ENCODE data around the gene ENPP3. TPM values are rescaled to one million over a fixed set of nuclear protein-coding genes. Genes with fewer than 3 reads are reported as not detected.

Gene ENPP3
- total and polyA plus RNA-seq, 2 experiments from 2014 or later = not detected

DNA sequence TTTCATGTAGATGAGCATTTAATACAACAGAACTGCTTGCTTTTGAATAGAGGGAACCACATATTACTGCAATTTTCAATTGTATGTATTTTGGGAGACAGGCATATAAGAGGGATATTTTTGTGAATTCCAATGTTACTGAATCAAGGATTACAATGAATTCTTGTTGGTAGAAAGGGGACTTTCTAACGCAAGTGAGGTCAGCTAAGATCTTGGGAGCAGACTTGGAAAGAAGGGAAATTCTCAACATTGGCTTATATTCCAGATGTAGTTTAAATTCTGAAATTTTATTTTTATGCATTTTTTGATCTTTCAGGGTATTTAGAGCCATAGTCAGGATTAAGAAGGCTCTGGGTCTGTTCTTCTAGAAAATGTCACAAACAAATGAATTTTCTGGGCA is 117.0 kb downstream of the ENPP3 start:
- H3K4me1 ChIP-seq (ENCODE audit: insufficient read depth) = no peaks in the 10 kb centered on the region
- no peak overlapping the region for H2AFZ ChIP-seq
- H3F3A ChIP-seq (replicated peaks; ENCODE audit: low read depth) = no peaks in the 10 kb centered on the region
- no peak overlapping the region for H3K27ac ChIP-seq (ENCODE audit: low read depth)
- DNase-seq (ENCODE audit: low spot score) (no peak), ATAC-seq (no peak)
- no peak overlapping the region for H3K4me2 ChIP-seq
- Mint-ChIP-seq H3K4me3 (no peak overlapping the region), H3K27me3 (ENCODE audit: insufficient read depth, low read depth, poor library complexity) (peaks cover 2% of the 10 kb centered on the region), H3K27ac (no peak overlapping the region), H3K9me3 (no peaks in the 10 kb centered on the region; the same call in 2 of the 3 replicates), H3K4me1 (no peaks in the 10 kb centered on the region), H3K36me3 (ENCODE audit: low read depth) (no peaks in the 10 kb centered on the region)
- no peaks in the 10 kb centered on the region for H4K20me1 ChIP-seq (replicated peaks; ENCODE audit: insufficient read depth)
- H3K27me3 ChIP-seq (ENCODE audit: insufficient read depth) = no peaks in the 10 kb centered on the region
- no peaks in the 10 kb centered on the region for H3K9me2 ChIP-seq (ENCODE audit: insufficient read depth)
- no peaks in the 10 kb centered on the region for H3K79me2 ChIP-seq (replicated peaks; ENCODE audit: insufficient read depth)
- no peaks in the 10 kb centered on the region for H3K36me3 ChIP-seq (ENCODE audit: insufficient read depth)
- TF ChIP-seq EZH2 (IDR thresholded peaks at IDR 0.05; ENCODE audit: low read depth, unreplicated experiment) (no peak), JUNB (IDR thresholded peaks at IDR 0.05; ENCODE audit: unreplicated experiment) (no peak), STAT1 (IDR thresholded peaks at IDR 0.05; ENCODE audit: unreplicated experiment) (no peak), ZNF114 (CRISPR knock-in tag; IDR thresholded peaks at IDR 0.05) (no peak), EZH2phosphoT487 (IDR thresholded peaks at IDR 0.05; ENCODE audit: unreplicated experiment) (no peak), ZNF331 (CRISPR knock-in tag; IDR thresholded peaks at IDR 0.05; ENCODE audit: low read depth) (no peak), POLR2AphosphoS5 (IDR thresholded peaks at IDR 0.05; ENCODE audit: low read depth) (no peak), NANOG (IDR thresholded peaks at IDR 0.05; ENCODE audit: borderline replicate concordance) (no peak), CREB1 (CRISPR knock-in tag; IDR thresholded peaks at IDR 0.05; ENCODE audit: low read depth) (no peak)
- TF ChIP-seq, protein P1, sequence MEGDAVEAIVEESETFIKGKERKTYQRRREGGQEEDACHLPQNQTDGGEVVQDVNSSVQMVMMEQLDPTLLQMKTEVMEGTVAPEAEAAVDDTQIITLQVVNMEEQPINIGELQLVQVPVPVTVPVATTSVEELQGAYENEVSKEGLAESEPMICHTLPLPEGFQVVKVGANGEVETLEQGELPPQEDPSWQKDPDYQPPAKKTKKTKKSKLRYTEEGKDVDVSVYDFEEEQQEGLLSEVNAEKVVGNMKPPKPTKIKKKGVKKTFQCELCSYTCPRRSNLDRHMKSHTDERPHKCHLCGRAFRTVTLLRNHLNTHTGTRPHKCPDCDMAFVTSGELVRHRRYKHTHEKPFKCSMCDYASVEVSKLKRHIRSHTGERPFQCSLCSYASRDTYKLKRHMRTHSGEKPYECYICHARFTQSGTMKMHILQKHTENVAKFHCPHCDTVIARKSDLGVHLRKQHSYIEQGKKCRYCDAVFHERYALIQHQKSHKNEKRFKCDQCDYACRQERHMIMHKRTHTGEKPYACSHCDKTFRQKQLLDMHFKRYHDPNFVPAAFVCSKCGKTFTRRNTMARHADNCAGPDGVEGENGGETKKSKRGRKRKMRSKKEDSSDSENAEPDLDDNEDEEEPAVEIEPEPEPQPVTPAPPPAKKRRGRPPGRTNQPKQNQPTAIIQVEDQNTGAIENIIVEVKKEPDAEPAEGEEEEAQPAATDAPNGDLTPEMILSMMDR (conservative IDR thresholded peaks at IDR 0.05; ENCODE audit: low read depth in 2 of 2) = no peak
- TF ChIP-seq, protein P2, sequence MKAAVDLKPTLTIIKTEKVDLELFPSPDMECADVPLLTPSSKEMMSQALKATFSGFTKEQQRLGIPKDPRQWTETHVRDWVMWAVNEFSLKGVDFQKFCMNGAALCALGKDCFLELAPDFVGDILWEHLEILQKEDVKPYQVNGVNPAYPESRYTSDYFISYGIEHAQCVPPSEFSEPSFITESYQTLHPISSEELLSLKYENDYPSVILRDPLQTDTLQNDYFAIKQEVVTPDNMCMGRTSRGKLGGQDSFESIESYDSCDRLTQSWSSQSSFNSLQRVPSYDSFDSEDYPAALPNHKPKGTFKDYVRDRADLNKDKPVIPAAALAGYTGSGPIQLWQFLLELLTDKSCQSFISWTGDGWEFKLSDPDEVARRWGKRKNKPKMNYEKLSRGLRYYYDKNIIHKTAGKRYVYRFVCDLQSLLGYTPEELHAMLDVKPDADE (IDR thresholded peaks at IDR 0.05) = no peak
- TF ChIP-seq, protein P3, sequence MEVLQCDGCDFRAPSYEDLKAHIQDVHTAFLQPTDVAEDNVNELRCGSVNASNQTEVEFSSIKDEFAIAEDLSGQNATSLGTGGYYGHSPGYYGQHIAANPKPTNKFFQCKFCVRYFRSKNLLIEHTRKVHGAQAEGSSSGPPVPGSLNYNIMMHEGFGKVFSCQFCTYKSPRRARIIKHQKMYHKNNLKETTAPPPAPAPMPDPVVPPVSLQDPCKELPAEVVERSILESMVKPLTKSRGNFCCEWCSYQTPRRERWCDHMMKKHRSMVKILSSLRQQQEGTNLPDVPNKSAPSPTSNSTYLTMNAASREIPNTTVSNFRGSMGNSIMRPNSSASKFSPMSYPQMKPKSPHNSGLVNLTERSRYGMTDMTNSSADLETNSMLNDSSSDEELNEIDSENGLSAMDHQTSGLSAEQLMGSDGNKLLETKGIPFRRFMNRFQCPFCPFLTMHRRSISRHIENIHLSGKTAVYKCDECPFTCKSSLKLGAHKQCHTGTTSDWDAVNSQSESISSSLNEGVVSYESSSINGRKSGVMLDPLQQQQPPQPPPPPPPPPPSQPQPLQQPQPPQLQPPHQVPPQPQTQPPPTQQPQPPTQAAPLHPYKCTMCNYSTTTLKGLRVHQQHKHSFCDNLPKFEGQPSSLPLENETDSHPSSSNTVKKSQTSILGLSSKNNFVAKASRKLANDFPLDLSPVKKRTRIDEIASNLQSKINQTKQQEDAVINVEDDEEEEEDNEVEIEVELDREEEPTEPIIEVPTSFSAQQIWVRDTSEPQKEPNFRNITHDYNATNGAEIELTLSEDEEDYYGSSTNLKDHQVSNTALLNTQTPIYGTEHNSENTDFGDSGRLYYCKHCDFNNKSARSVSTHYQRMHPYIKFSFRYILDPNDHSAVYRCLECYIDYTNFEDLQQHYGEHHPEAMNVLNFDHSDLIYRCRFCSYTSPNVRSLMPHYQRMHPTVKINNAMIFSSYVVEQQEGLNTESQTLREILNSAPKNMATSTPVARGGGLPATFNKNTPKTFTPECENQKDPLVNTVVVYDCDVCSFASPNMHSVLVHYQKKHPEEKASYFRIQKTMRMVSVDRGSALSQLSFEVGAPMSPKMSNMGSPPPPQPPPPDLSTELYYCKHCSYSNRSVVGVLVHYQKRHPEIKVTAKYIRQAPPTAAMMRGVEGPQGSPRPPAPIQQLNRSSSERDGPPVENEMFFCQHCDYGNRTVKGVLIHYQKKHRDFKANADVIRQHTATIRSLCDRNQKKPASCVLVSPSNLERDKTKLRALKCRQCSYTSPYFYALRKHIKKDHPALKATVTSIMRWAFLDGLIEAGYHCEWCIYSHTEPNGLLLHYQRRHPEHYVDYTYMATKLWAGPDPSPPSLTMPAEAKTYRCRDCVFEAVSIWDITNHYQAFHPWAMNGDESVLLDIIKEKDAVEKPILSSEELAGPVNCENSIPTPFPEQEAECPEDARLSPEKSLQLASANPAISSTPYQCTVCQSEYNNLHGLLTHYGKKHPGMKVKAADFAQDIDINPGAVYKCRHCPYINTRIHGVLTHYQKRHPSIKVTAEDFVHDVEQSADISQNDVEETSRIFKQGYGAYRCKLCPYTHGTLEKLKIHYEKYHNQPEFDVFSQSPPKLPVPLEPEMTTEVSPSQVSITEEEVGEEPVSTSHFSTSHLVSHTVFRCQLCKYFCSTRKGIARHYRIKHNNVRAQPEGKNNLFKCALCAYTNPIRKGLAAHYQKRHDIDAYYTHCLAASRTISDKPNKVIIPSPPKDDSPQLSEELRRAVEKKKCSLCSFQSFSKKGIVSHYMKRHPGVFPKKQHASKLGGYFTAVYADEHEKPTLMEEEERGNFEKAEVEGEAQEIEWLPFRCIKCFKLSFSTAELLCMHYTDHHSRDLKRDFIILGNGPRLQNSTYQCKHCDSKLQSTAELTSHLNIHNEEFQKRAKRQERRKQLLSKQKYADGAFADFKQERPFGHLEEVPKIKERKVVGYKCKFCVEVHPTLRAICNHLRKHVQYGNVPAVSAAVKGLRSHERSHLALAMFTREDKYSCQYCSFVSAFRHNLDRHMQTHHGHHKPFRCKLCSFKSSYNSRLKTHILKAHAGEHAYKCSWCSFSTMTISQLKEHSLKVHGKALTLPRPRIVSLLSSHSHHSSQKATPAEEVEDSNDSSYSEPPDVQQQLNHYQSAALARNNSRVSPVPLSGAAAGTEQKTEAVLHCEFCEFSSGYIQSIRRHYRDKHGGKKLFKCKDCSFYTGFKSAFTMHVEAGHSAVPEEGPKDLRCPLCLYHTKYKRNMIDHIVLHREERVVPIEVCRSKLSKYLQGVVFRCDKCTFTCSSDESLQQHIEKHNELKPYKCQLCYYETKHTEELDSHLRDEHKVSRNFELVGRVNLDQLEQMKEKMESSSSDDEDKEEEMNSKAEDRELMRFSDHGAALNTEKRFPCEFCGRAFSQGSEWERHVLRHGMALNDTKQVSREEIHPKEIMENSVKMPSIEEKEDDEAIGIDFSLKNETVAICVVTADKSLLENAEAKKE (CRISPR knock-in tag; IDR thresholded peaks at IDR 0.05) = no peak
- TF ChIP-seq, protein P4, sequence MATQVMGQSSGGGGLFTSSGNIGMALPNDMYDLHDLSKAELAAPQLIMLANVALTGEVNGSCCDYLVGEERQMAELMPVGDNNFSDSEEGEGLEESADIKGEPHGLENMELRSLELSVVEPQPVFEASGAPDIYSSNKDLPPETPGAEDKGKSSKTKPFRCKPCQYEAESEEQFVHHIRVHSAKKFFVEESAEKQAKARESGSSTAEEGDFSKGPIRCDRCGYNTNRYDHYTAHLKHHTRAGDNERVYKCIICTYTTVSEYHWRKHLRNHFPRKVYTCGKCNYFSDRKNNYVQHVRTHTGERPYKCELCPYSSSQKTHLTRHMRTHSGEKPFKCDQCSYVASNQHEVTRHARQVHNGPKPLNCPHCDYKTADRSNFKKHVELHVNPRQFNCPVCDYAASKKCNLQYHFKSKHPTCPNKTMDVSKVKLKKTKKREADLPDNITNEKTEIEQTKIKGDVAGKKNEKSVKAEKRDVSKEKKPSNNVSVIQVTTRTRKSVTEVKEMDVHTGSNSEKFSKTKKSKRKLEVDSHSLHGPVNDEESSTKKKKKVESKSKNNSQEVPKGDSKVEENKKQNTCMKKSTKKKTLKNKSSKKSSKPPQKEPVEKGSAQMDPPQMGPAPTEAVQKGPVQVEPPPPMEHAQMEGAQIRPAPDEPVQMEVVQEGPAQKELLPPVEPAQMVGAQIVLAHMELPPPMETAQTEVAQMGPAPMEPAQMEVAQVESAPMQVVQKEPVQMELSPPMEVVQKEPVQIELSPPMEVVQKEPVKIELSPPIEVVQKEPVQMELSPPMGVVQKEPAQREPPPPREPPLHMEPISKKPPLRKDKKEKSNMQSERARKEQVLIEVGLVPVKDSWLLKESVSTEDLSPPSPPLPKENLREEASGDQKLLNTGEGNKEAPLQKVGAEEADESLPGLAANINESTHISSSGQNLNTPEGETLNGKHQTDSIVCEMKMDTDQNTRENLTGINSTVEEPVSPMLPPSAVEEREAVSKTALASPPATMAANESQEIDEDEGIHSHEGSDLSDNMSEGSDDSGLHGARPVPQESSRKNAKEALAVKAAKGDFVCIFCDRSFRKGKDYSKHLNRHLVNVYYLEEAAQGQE (IDR thresholded peaks at IDR 0.05; ENCODE audit: unreplicated experiment) = no peak
- H3K4me3 ChIP-seq = no peak overlapping the region
